K562 (cell line): ENCODE measurements around the gene FBXO21. TPM values are rescaled to one million over a fixed set of nuclear protein-coding genes. Genes with fewer than 3 reads are reported as not detected.

Experiments used
- ARID1B ChIP-seq: fragments of 450-650 bp; IDR thresholded peaks from 2 replicates; pipeline ENCODE4 v1.6.1; 2016; ENCODE audit warnings: antibody characterized with exemption, mild to moderate bottlenecking, inconsistent platforms
- BCOR ChIP-seq: fragments of 450-650 bp; IDR thresholded peaks from 2 replicates; pipeline ENCODE4 v1.6.1; 2016
- CC2D1A ChIP-seq: fragments of 450-650 bp; IDR thresholded peaks from 2 replicates; pipeline ENCODE4 v1.6.1; 2017; ENCODE audit warnings: mild to moderate bottlenecking
- CHD4 ChIP-seq: fragments of 200-600 bp; sonication (generic); IDR thresholded peaks from 3 replicates; pipeline ENCODE4 v1.6.1; 2012; ENCODE audit warnings: low read depth, mild to moderate bottlenecking, mixed read lengths, low read length, inconsistent platforms; ENCODE audit not compliant: insufficient read depth, insufficient replicate concordance, poor library complexity, severe bottlenecking
- ESRRA ChIP-seq: fragments of 450-650 bp; IDR thresholded peaks from 2 replicates; pipeline ENCODE4 v1.6.1; 2014; ENCODE audit warnings: low read depth, mild to moderate bottlenecking, moderate library complexity, borderline replicate concordance
- HDAC2 ChIP-seq: fragments of 450-650 bp; IDR thresholded peaks from 2 replicates; pipeline ENCODE4 v1.6.1; 2016; ENCODE audit warnings: mild to moderate bottlenecking
- IRF2 ChIP-seq: sonication (generic); formaldehyde crosslinking; IDR thresholded peaks from 2 replicates; pipeline ENCODE4 v1.8.1; 2022; ENCODE audit warnings: mild to moderate bottlenecking, missing genetic modification reagents
- KDM1A ChIP-seq, 2 experiments: fragments of 450-650 bp; IDR thresholded peaks; 2 replicates each; pipeline ENCODE4 v1.6.1; 2016; ENCODE audit warnings: mild to moderate bottlenecking in 2 of 2
- MEF2A ChIP-seq: IDR thresholded peaks from 2 replicates; pipeline ENCODE4 v1.6.1; 2011; ENCODE audit warnings: low read depth, mild to moderate bottlenecking, low read length, moderate library complexity; ENCODE audit not compliant: control insufficient read depth
- PHF21A ChIP-seq: fragments of 450-650 bp; IDR thresholded peaks from 2 replicates; pipeline ENCODE4 v1.6.1; 2017; ENCODE audit warnings: low read depth, borderline replicate concordance
- RBM25 ChIP-seq: fragments of 200-400 bp; formaldehyde crosslinking; IDR thresholded peaks from 2 replicates; pipeline ENCODE4 v1.6.1; 2018; ENCODE audit warnings: low read length, low read depth, moderate library complexity; ENCODE audit not compliant: severe bottlenecking
- RCOR1 ChIP-seq, 2 experiments: IDR thresholded peaks; 2 replicates each; pipeline ENCODE4 v1.6.1; 2012; ENCODE audit warnings: low read depth in 2 of 2, low read length in 2 of 2, borderline replicate concordance in 1 of 2, improper control_type of control experiment in 1 of 2
- SAFB2 ChIP-seq: fragments of 200-400 bp; formaldehyde crosslinking; IDR thresholded peaks from 2 replicates; pipeline ENCODE4 v1.6.1; 2018; ENCODE audit warnings: borderline replicate concordance, low read length, low read depth, moderate library complexity; ENCODE audit not compliant: severe bottlenecking
- SIX5 ChIP-seq, 2 experiments: IDR thresholded peaks; 2 replicates each; pipeline ENCODE4 v1.6.1; 2011; ENCODE audit warnings: low read length in 2 of 2, borderline replicate concordance in 1 of 2, low read depth in 1 of 2, mild to moderate bottlenecking in 1 of 2, moderate library complexity in 1 of 2; ENCODE audit not compliant: insufficient read depth in 1 of 2
- SMARCA5 ChIP-seq: fragments of 450-650 bp; IDR thresholded peaks from 2 replicates; pipeline ENCODE4 v1.6.1; 2016
- ZNF41 ChIP-seq: fragments of 250-450 bp; sonication (Bioruptor Pico); conservative IDR thresholded peaks from 2 replicates; pipeline ENCODE4 v1.4.0; 2020; ENCODE audit warnings: mild to moderate bottlenecking
- ZNF586 ChIP-seq: fragments of 450-650 bp; formaldehyde crosslinking; conservative IDR thresholded peaks from 2 replicates; pipeline ENCODE4 v1.4.0; 2020; ENCODE audit warnings: mild to moderate bottlenecking, moderate library complexity
- polyA plus RNA-seq, 8 experiments: library from polyadenylated mRNA; depleted of rRNA in 4 of 8; stranded (reverse) in 5 of 8; unstranded in 3 of 8; fragments of >200 nt; fragmentation: Nextera tagmentation in 2 of 8; fragmentation: Illumina TruSeq in 1 of 8; extraction: Ambion mirVana in 2 of 8; extraction: Trizol in 1 of 8; gene quantifications; 2 replicates each; pipeline versions ENCODE4 v1.2.1 to v1.2.3, GENCODE V29; 2011 to 2014; ENCODE audit warnings: inconsistent platforms in 1 of 8, missing spikeins in 1 of 8
- total RNA-seq, 7 experiments: library from RNA; depleted of rRNA in 6 of 7; stranded (reverse); fragments of >200 nt in 6 of 7; fragmentation: Illumina TruSeq in 2 of 7; extraction: Trizol in 2 of 7; gene quantifications; 2 replicates each; pipeline versions ENCODE4 v1.2.1 to v1.2.3, GENCODE V29; 2011 to 2021; ENCODE audit warnings: low replicate concordance in 1 of 7
- TF ChIP-seq, protein P1 (sequence below): fragments of 250-450 bp; sonication (Bioruptor Pico); IDR thresholded peaks from 2 replicates; pipeline ENCODE4 v1.4.0; 2020; ENCODE audit warnings: borderline replicate concordance
- TF ChIP-seq, protein P2 (sequence below), 2 experiments: fragments of 450-650 bp; formaldehyde crosslinking in 1 of 2; IDR thresholded peaks; 2 replicates each; pipeline versions ENCODE4 v1.4.0 to v1.6.1; 2014 to 2020; ENCODE audit warnings: mild to moderate bottlenecking in 2 of 2, borderline replicate concordance in 1 of 2, low read depth in 1 of 2

The FBXO21 gene
- total and polyA plus RNA-seq, 9 of the 15 experiments (the other 6 are each of a cell fraction or from before 2014, with no cell fraction given): 3.0 to 50.9 (median 9.1) TPM

DNA sequence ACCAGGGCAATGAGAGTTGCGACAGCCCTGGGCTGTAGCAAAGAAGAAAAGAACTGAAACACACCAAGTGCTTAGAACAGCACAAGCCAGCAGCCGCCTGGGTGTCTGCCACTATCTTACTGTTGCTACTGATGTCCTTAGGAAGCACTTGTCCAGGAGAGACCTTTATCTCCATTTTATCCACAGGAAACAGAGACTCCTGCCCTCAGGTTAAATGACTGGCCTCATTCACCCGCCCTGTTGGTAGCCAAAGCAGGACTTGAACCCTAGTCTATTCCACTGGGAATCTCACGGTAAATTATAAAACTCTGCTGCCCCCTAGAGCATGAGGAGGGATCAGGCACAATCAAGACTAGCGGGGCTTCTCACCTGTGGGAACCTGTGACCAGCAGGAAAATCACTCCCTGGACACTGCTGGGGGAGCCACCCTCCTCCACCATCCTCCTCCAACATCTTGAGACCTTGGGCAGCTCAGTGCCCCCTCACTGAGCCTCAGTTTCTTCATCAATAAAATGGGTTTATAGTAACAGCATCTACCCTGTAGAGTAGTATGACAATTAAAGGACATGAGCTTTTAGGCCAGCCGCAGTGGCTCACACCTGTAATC is 70.6 kb downstream of the FBXO21 start (continued):
- TF ChIP-seq, protein P1, sequence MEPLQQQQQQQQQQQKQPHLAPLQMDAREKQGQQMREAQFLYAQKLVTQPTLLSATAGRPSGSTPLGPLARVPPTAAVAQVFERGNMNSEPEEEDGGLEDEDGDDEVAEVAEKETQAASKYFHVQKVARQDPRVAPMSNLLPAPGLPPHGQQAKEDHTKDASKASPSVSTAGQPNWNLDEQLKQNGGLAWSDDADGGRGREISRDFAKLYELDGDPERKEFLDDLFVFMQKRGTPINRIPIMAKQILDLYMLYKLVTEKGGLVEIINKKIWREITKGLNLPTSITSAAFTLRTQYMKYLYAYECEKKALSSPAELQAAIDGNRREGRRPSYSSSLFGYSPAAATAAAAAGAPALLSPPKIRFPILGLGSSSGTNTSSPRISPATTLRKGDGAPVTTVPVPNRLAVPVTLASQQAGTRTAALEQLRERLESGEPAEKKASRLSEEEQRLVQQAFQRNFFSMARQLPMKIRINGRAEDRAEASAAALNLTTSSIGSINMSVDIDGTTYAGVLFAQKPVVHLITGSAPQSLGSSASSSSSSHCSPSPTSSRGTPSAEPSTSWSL (CRISPR knock-in tag): no peak
- TF ChIP-seq CC2D1A (peak; percentile 80; the same call in 1 of the 2 replicates), ESRRA (0 out of 2 replicates have a peak, but pooled peaks have one; percentile 16), PHF21A (no peak), ZNF41 (CRISPR knock-in tag) (no peak), HDAC2 (peak; percentile 84; the same call in 1 of the 2 replicates), SAFB2 (no peak), CHD4 (peak; percentile 85), RCOR1 (IDR thresholded peaks at IDR 0.05; ENCODE audit: borderline replicate concordance in 1 of 2, low read depth in 2 of 2, low read length in 2 of 2) (peak in 1 of 2 experiments; percentile 52; a peak in 1 of 4 replicates), RBM25 (peak; percentile 83), SIX5 (IDR thresholded peaks at IDR 0.05; ENCODE audit: borderline replicate concordance in 1 of 2, insufficient read depth in 1 of 2, low read depth in 1 of 2, low read length in 2 of 2) (no peak), MEF2A (no peak), SMARCA5 (peak; percentile 93), BCOR (peak; percentile 97), IRF2 (CRISPR knock-in tag) (no peak), ARID1B (peak; percentile 32), ZNF586 (CRISPR knock-in tag) (no peak), KDM1A (IDR thresholded peaks at IDR 0.05) (peak; percentile 82 to 92)
- TF ChIP-seq, protein P2, sequence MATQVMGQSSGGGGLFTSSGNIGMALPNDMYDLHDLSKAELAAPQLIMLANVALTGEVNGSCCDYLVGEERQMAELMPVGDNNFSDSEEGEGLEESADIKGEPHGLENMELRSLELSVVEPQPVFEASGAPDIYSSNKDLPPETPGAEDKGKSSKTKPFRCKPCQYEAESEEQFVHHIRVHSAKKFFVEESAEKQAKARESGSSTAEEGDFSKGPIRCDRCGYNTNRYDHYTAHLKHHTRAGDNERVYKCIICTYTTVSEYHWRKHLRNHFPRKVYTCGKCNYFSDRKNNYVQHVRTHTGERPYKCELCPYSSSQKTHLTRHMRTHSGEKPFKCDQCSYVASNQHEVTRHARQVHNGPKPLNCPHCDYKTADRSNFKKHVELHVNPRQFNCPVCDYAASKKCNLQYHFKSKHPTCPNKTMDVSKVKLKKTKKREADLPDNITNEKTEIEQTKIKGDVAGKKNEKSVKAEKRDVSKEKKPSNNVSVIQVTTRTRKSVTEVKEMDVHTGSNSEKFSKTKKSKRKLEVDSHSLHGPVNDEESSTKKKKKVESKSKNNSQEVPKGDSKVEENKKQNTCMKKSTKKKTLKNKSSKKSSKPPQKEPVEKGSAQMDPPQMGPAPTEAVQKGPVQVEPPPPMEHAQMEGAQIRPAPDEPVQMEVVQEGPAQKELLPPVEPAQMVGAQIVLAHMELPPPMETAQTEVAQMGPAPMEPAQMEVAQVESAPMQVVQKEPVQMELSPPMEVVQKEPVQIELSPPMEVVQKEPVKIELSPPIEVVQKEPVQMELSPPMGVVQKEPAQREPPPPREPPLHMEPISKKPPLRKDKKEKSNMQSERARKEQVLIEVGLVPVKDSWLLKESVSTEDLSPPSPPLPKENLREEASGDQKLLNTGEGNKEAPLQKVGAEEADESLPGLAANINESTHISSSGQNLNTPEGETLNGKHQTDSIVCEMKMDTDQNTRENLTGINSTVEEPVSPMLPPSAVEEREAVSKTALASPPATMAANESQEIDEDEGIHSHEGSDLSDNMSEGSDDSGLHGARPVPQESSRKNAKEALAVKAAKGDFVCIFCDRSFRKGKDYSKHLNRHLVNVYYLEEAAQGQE (IDR thresholded peaks at IDR 0.05; ENCODE audit: borderline replicate concordance): peak; percentile 88
- TF ChIP-seq, protein P2 (CRISPR knock-in tag; IDR thresholded peaks at IDR 0.05; ENCODE audit: low read depth): no peak
